ENCODE results near the gene ISG15.
A peak's percentile ranks its signal among the peaks of the same experiment; 100 is the strongest.

The ISG15 gene

GRCh38 chr1:1013105-1013921 lies at the start of gene ISG15:
Gene ISG15 (plus strand): TSS chr1:1013497. CDS start chr1:1013574, 77 bp downstream.
- DNase-seq (ENCODE audit: low read depth) = peak; percentile 84

GRCh38 chr1:963746-964525 lies 49.4 kb upstream of the ISG15 start:
- no peak for DNase-seq (ENCODE audit: low read depth)

- no peak for DNase-seq (ENCODE audit: low read depth)
These were observed 48.4 kb upstream of the ISG15 start for GRCh38 chr1:964691-965525.

GRCh38 chr1:965526-966134 lies 47.7 kb upstream of the ISG15 start:
- DNase-seq (ENCODE audit: low read depth) = no peak

- DNase-seq (ENCODE audit: low read depth) = no peak
These were observed 47.1 kb upstream of the ISG15 start, which contains the start of gene PLEKHN1 for GRCh38 chr1:966135-966703. Gene PLEKHN1 (plus strand): TSS chr1:966482. CDS start chr1:966532, 50 bp downstream.

GRCh38 chr1:966704-967300 lies 46.5 kb upstream of the ISG15 start:
- peak; percentile 63 for DNase-seq (ENCODE audit: low read depth)

GRCh38 chr1:967466-968343 lies 45.6 kb upstream of the ISG15 start:
- no peak for DNase-seq (ENCODE audit: low read depth)

GRCh38 chr1:969260-969855 lies 43.9 kb upstream of the ISG15 start:
- DNase-seq (ENCODE audit: low read depth) = no peak

GRCh38 chr1:970242-970972 lies 42.9 kb upstream of the ISG15 start:
- no peak for DNase-seq (ENCODE audit: low read depth)

- no peak for DNase-seq (ENCODE audit: low read depth)
These were observed 42.1 kb upstream of the ISG15 start for GRCh38 chr1:970973-971730.

- DNase-seq (ENCODE audit: low read depth) = no peak
These were observed 41.4 kb upstream of the ISG15 start for GRCh38 chr1:971751-972506.

- DNase-seq (ENCODE audit: low read depth) = no peak
These were observed 40.4 kb upstream of the ISG15 start for GRCh38 chr1:972726-973458.

GRCh38 chr1:973459-974292 lies 39.6 kb upstream of the ISG15 start:
- DNase-seq (ENCODE audit: low read depth) = no peak

GRCh38 chr1:974293-974640 lies 39.0 kb upstream of the ISG15 start:
- no peak for DNase-seq (ENCODE audit: low read depth)

GRCh38 chr1:974687-975328 lies 38.5 kb upstream of the ISG15 start:
- no peak for DNase-seq (ENCODE audit: low read depth)
